ENCODE measurements around the gene DIP2C. TPM values are rescaled to one million over a fixed set of nuclear protein-coding genes. Genes with fewer than 3 reads are reported as not detected.

The DIP2C gene
- total RNA-seq, 2 donors from 2014 or later, result 13.0 to 13.7 TPM

DNA sequence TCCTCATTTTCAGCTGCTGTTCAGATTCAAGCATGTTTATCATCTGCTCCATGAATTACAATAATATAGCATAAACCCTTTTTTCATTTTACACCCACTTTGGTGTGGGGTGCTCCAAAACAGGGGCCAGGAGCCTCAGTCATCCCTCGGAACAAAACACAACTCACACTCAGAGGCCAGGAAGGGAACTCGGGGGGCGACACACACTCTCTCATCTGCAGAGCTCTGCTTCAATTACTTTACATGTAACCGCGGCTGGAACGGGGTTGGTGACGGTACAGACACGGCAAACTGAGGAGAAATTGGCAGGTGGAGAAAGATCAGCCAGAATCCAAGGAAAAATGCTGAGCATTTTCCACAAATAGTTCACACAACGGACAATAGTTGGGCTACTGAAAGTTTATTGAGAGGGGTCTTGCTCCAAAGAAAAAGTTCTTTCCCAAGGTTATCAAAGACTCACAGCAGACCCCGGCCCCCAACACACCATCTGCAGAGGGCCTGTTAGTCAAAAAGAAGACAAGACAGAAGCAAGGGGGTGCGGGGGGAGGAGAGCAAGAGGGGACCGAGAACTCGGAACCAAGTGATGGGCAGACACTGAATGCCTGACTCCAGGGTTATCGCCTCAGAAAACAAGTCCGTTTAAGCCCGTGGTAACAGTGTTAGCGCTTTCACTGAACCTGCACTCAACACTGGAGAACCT lies 20.5 kb downstream of the DIP2C start:
- H3K9ac ChIP-seq (ENCODE audit: extremely low read depth, low read length, poor library complexity, severe bottlenecking), result no peak overlapping the region
- no peak overlapping the region for H3K27ac Mint-ChIP-seq
- no peak overlapping the region for H3K4me3 ChIP-seq (ENCODE audit: low read length)
- H3K9me3 ChIP-seq (ENCODE audit: control insufficient read depth, low read length), result no peaks in the 10 kb centered on the region
- peaks cover 1% of the 10 kb centered on the region for H3K4me1 Mint-ChIP-seq
- H3K27ac ChIP-seq (ENCODE audit: low read depth, low read length), result no peak overlapping the region
- peaks cover 2% of the 10 kb centered on the region for H3K36me3 Mint-ChIP-seq (ENCODE audit: low read depth)
- peak; percentile 38 for DNase-seq
- H3K27me3 ChIP-seq (ENCODE audit: control insufficient read depth, insufficient read depth, low read length, poor library complexity, severe bottlenecking), result no peaks in the 10 kb centered on the region
- no peaks in the 10 kb centered on the region for H3K36me3 ChIP-seq (ENCODE audit: control insufficient read depth, insufficient read depth, low read length)
- H3K27me3 Mint-ChIP-seq (ENCODE audit: insufficient read depth), result no peaks in the 10 kb centered on the region
- peaks cover 9% of the 10 kb centered on the region for H3K9me3 Mint-ChIP-seq
- no peaks in the 10 kb centered on the region for H3K4me1 ChIP-seq (ENCODE audit: control insufficient read depth, insufficient read depth, low read length)
- no peak overlapping the region for H3K4me3 Mint-ChIP-seq
- 91% methylated on average over 13 to 17 of the region's 17 CpGs for WGBS, 2 experiments (ENCODE audit: insufficient coverage in 1 of 2, insufficient read length in 1 of 2)
- TF ChIP-seq, protein P1, sequence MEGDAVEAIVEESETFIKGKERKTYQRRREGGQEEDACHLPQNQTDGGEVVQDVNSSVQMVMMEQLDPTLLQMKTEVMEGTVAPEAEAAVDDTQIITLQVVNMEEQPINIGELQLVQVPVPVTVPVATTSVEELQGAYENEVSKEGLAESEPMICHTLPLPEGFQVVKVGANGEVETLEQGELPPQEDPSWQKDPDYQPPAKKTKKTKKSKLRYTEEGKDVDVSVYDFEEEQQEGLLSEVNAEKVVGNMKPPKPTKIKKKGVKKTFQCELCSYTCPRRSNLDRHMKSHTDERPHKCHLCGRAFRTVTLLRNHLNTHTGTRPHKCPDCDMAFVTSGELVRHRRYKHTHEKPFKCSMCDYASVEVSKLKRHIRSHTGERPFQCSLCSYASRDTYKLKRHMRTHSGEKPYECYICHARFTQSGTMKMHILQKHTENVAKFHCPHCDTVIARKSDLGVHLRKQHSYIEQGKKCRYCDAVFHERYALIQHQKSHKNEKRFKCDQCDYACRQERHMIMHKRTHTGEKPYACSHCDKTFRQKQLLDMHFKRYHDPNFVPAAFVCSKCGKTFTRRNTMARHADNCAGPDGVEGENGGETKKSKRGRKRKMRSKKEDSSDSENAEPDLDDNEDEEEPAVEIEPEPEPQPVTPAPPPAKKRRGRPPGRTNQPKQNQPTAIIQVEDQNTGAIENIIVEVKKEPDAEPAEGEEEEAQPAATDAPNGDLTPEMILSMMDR (conservative IDR thresholded peaks at IDR 0.05), result no peak

DNA sequence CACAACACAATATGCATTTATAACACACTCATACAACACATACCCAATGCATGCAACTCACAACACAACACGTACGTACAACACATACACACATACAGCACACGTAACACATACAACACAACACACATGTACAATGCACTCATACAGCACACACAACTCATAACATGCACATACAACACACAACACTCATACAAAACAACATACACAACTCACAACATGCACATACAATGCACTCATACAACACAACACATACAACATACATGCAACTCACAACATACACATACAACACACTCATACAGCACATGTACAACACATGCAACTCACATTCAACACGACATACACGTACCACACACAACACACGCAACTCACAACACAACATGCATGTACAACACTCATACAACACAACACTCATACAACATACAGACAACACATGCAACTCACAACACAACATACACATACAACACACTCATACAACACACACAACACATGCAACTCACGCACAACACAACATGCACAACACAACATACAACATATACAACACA lies 21.8 kb downstream of the DIP2C start:
- Histone ChIP-seq H3K9me3 (ENCODE audit: control insufficient read depth, low read length) (no peaks in the 10 kb centered on the region), H3K4me1 (ENCODE audit: control insufficient read depth, insufficient read depth, low read length) (no peaks in the 10 kb centered on the region), H3K9ac (ENCODE audit: extremely low read depth, low read length, poor library complexity, severe bottlenecking) (no peak overlapping the region), H3K36me3 (ENCODE audit: control insufficient read depth, insufficient read depth, low read length) (no peaks in the 10 kb centered on the region), H3K27ac (ENCODE audit: low read depth, low read length) (no peak overlapping the region), H3K27me3 (ENCODE audit: control insufficient read depth, insufficient read depth, low read length, poor library complexity, severe bottlenecking) (no peaks in the 10 kb centered on the region), H3K4me3 (ENCODE audit: low read length) (no peak overlapping the region)
- Mint-ChIP-seq H3K4me3 (no peak overlapping the region), H3K27me3 (ENCODE audit: insufficient read depth) (no peaks in the 10 kb centered on the region), H3K4me1 (peaks cover 1% of the 10 kb centered on the region), H3K9me3 (peaks cover 9% of the 10 kb centered on the region), H3K36me3 (ENCODE audit: low read depth) (peaks cover 2% of the 10 kb centered on the region), H3K27ac (no peak overlapping the region)
- TF ChIP-seq, protein P1 (conservative IDR thresholded peaks at IDR 0.05), result no peak
- WGBS, 2 experiments (ENCODE audit: insufficient coverage in 1 of 2, insufficient read length in 1 of 2), result 91 to 98% methylated on average over 7 of the region's 7 CpGs
- DNase-seq, result peak; percentile 10

DNA sequence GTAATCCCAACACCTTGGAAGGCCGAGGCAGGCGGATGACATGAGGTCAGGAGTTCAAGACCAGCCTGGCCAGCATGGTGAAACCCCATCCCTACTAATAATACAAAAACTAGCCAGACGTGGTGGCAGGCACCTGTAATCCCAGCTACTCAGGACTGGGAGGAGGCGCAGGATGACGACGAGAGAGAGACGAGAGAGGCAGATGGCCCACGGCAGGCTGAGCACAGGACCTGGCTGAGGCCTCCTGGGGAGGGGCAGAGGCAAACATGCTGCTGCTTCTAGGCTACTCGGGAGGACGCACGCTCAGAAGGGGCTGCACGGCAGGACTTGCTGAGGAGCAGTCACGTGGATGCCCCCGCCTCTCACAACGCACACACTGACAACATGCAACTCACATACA lies 22.4 kb downstream of the DIP2C start:
- DNase-seq, result peak; percentile 39
- no peaks in the 10 kb centered on the region for H3K27me3 Mint-ChIP-seq (ENCODE audit: insufficient read depth)
- 95 to 100% methylated on average over 6 to 15 of the region's 15 CpGs for WGBS, 2 experiments (ENCODE audit: insufficient coverage in 1 of 2, insufficient read length in 1 of 2)
- H3K9me3 Mint-ChIP-seq, result peaks cover 7% of the 10 kb centered on the region
- peaks cover 2% of the 10 kb centered on the region for H3K36me3 Mint-ChIP-seq (ENCODE audit: low read depth)
- Histone ChIP-seq H3K27me3 (ENCODE audit: control insufficient read depth, insufficient read depth, low read length, poor library complexity, severe bottlenecking) (no peaks in the 10 kb centered on the region), H3K4me3 (ENCODE audit: low read length) (no peak overlapping the region), H3K36me3 (ENCODE audit: control insufficient read depth, insufficient read depth, low read length) (no peaks in the 10 kb centered on the region), H3K4me1 (ENCODE audit: control insufficient read depth, insufficient read depth, low read length) (no peaks in the 10 kb centered on the region), H3K9ac (ENCODE audit: extremely low read depth, low read length, poor library complexity, severe bottlenecking) (no peak overlapping the region), H3K9me3 (ENCODE audit: control insufficient read depth, low read length) (no peaks in the 10 kb centered on the region), H3K27ac (ENCODE audit: low read depth, low read length) (no peak overlapping the region)
- TF ChIP-seq, protein P1 (conservative IDR thresholded peaks at IDR 0.05), result no peak
- H3K4me3 Mint-ChIP-seq, result no peak overlapping the region
- H3K27ac Mint-ChIP-seq, result no peak overlapping the region
- H3K4me1 Mint-ChIP-seq, result peaks cover 2% of the 10 kb centered on the region
